IMR-90 (cell line): ENCODE measurements around the gene IKBKE.
A peak's percentile ranks its signal among the peaks of the same experiment; 100 is the strongest.

ENCODE experiments used
- BHLHE40 ChIP-seq: fragments of 150-350 bp; IDR thresholded peaks from 2 replicates; pipeline ENCODE4 v1.6.1; 2016; ENCODE audit warnings: mild to moderate bottlenecking, low read depth, low read length
- CTCF ChIP-seq: conservative IDR thresholded peaks from 2 replicates; pipeline ENCODE4 v1.5.1; 2012; ENCODE audit warnings: mild to moderate bottlenecking, low read depth, low read length, improper control_type of control experiment
- ELK1 ChIP-seq: fragments of 150-350 bp; IDR thresholded peaks from 2 replicates; pipeline ENCODE4 v1.6.1; 2016; ENCODE audit warnings: low read depth, mild to moderate bottlenecking, low read length, moderate library complexity, borderline replicate concordance
- FOS ChIP-seq: fragments of 150-350 bp; IDR thresholded peaks from 2 replicates; pipeline ENCODE4 v1.6.1; 2016; ENCODE audit warnings: low read depth, low read length
- MAZ ChIP-seq: IDR thresholded peaks from 2 replicates; pipeline ENCODE4 v1.6.1; 2012; ENCODE audit warnings: low read depth, mild to moderate bottlenecking, low read length, improper control_type of control experiment, moderate library complexity, borderline replicate concordance
- POLR2A ChIP-seq: IDR thresholded peaks from 2 replicates; pipeline ENCODE4 v1.6.1; 2012; ENCODE audit warnings: mild to moderate bottlenecking, low read depth, low read length
- RAD21 ChIP-seq: IDR thresholded peaks from 2 replicates; pipeline ENCODE4 v1.6.1; 2012; ENCODE audit warnings: low read length, improper control_type of control experiment
- RCOR1 ChIP-seq: IDR thresholded peaks from 2 replicates; pipeline ENCODE4 v1.6.1; 2012; ENCODE audit warnings: mild to moderate bottlenecking, low read length, improper control_type of control experiment; ENCODE audit not compliant: insufficient replicate concordance
- SMC3 ChIP-seq: fragments of 150-350 bp; IDR thresholded peaks from 2 replicates; pipeline ENCODE4 v1.6.1; 2016; ENCODE audit warnings: low read depth, mild to moderate bottlenecking, antibody characterized with exemption, low read length, moderate library complexity
- USF2 ChIP-seq: fragments of 150-350 bp; IDR thresholded peaks from 2 replicates; pipeline ENCODE4 v1.6.1; 2017; ENCODE audit warnings: mild to moderate bottlenecking, antibody characterized with exemption, low read length, low read depth

GRCh38 chr1:206470692-206471414 lies 577 bp downstream of the IKBKE start:
- TF ChIP-seq CTCF = no peak
- TF ChIP-seq FOS = 0 out of 2 replicates have a peak, but pooled peaks have one; percentile 29
- no peak for TF ChIP-seq USF2
- TF ChIP-seq SMC3 = no peak
- no peak for TF ChIP-seq RAD21
- TF ChIP-seq ELK1 = no peak
- no peak for TF ChIP-seq RCOR1
- no peak; the same call in 1 of the 2 replicates for TF ChIP-seq POLR2A
- peak; percentile 79 for TF ChIP-seq MAZ
- peak; percentile 48; the same call in 1 of the 2 replicates for TF ChIP-seq BHLHE40
